Heart left ventricle (tissue), 16 donors: ENCODE measurements around the gene SERPINB2. TPM values are rescaled to one million over a fixed set of nuclear protein-coding genes. Genes with fewer than 3 reads are reported as not detected.

Source experiments
- ATAC-seq, 4 donors: fragments of 200-7000 bp; cut with Tn5 transposase; one replicate each; pipeline ENCODE4 v1.9.1; 2020 to 2022; ENCODE audit warnings: moderate library complexity in 4 of 4, mild to moderate bottlenecking in 3 of 4, moderate number of reproducible peaks in 1 of 4
- DNase-seq, 5 donors: peaks; one replicate each; pipeline ENCODE4 v3.0.0-alpha.2; 2020
- H3K27ac ChIP-seq, 12 donors: fragments of 200-600 bp; sonication (generic) in 4 of 12; one replicate each; pipeline versions ENCODE4 v1.5.0 to v1.8.0; 2016 to 2022; ENCODE audit warnings: mild to moderate bottlenecking in 2 of 12
- H3K27me3 ChIP-seq, 9 donors: fragments of 200-600 bp; sonication (generic) in 2 of 9; one replicate each; pipeline versions ENCODE4 v1.5.1 to v1.8.0; 2016 to 2022; ENCODE audit warnings: mild to moderate bottlenecking in 3 of 9
- H3K36me3 ChIP-seq, 9 donors: fragments of 200-600 bp; sonication (generic) in 2 of 9; one replicate each; pipeline versions ENCODE4 v1.5.0 to v1.8.0; 2018 to 2022; ENCODE audit warnings: mild to moderate bottlenecking in 2 of 9
- H3K4me1 ChIP-seq, 12 donors: fragments of 200-600 bp; sonication (generic) in 4 of 12; one replicate each; pipeline versions ENCODE4 v1.5.0 to v1.8.0; 2016 to 2022; ENCODE audit warnings: mild to moderate bottlenecking in 3 of 12
- H3K4me3 ChIP-seq, 12 donors: fragments of 200-600 bp; sonication (generic) in 4 of 12; one replicate each; pipeline versions ENCODE4 v1.5.0 to v1.8.0; 2017 to 2022; ENCODE audit warnings: mild to moderate bottlenecking in 9 of 12, moderate library complexity in 4 of 12
- H3K9me3 ChIP-seq, 12 donors: fragments of 200-600 bp; sonication (generic) in 4 of 12; one replicate each; pipeline versions ENCODE4 v1.5.0 to v1.8.0; 2016 to 2022; ENCODE audit warnings: mild to moderate bottlenecking in 1 of 12
- POLR2A ChIP-seq, 2 donors: fragments of 450-650 bp; IDR thresholded peaks; one replicate each; pipeline ENCODE4 v1.6.1; 2017; ENCODE audit warnings: antibody characterized with exemption in 2 of 2, mild to moderate bottlenecking in 2 of 2, moderate library complexity in 2 of 2
- WGBS, 4 donors: extraction: QIAGEN DNeasy Blood & Tissue Kit in 2 of 4; methylation state at CpG; one replicate each; pipeline versions ENCODE4 v1.1.5 to v1.1.7; 2013 to 2018; 5-methylcytosine and 5-hydroxymethylcytosine counted together
- intact Hi-C, 10 donors: fragments of 100-400 bp; cut with DNase I; formaldehyde crosslinking; loops; one replicate each; pipeline versions ENCODE4 v1.11.1 to v1.14.2; 2022
- long read RNA-seq, 3 donors: library from polyadenylated mRNA; unstranded; transcript quantifications; one replicate each; pipeline ENCODE4 v2.0.0, GENCODE V29; 2020 to 2021
- polyA plus RNA-seq, 2 donors: library from polyadenylated mRNA; stranded (reverse); fragments of 200-250 nt; gene quantifications; one replicate each; pipeline ENCODE4 v1.2.3, GENCODE V29; 2013
- total RNA-seq, 9 donors: library from RNA; depleted of rRNA in 2 of 9; stranded (reverse); fragments of >200 nt in 2 of 9; fragmentation: NEBNext Ultra II Directional in 3 of 9; extraction: Animal tissue kit (Norgen Biotek cat#: 25700) in 3 of 9; gene quantifications; one replicate each; pipeline versions ENCODE4 v1.1.0 to v1.2.4, GENCODE V29; 2016 to 2023
- TF ChIP-seq, protein P1 (sequence below), 12 donors: fragments of 200-600 bp; sonication (generic) in 4 of 12; IDR thresholded peaks; one replicate each; pipeline versions ENCODE4 v1.5.0 to v1.8.0; 2018 to 2022; ENCODE audit warnings: antibody characterized with exemption in 12 of 12, mild to moderate bottlenecking in 5 of 12
- donor health status: ischemic (EF 13 %, LVEDD 7.1; RV severe dilation, severe dysfunction).
- donor health status: healthy with polysubstance abuse.
- donor health status: DM: no; HTN: yes; CAD: no.
- donor health status: DM: no; HTN: no; CAD: no.
- donor health status: ischemic (EF 25% LVEDD 6.9; RV normal size, moderate dysfunction).
- donor health status: ischemic (EF 25% LVEDD 5.7; RV mildly dilated, moderate dysfunction).
- donor health status: healthy.
- donor health status: DM: yes; HTN: yes; CAD: no.
- donor health status: ischemic (EF 35%, LVEDD 5.7; RV mildly dilated, moderate dysfunction).
- donor health status: nonischemic (EF 11% LVEDD 7.7; RV severe dilation, severe dysfunction).
- donor health status: DM: yes; HTN: yes; CAD: no.
- donor health status: PGD.
- donor health status: ischemic (EF 29% LVEDD 5.4; RV normal size, mild dysfunction).
- donor health status: nonischemic (EF 23%, LVEDD 6.1; RV moderate dilation, normal function).

SERPINB2 gene
- total RNA-seq: 1 to 10 TPM in 1 of 9 donors, under 1 TPM in 3, not detected in 5; 0.27 to 1.2 (median 0.58) TPM
- under 1 TPM in 1 of 2 donors, not detected in 1; 0.10 TPM for polyA plus RNA-seq
- long read RNA-seq, donor 1: 0 reads
- long read RNA-seq, donor 2: 0 reads
- long read RNA-seq, donor 3: 0 reads

- TF ChIP-seq POLR2A (IDR thresholded peaks at IDR 0.05): no peak
- TF ChIP-seq, protein P1, sequence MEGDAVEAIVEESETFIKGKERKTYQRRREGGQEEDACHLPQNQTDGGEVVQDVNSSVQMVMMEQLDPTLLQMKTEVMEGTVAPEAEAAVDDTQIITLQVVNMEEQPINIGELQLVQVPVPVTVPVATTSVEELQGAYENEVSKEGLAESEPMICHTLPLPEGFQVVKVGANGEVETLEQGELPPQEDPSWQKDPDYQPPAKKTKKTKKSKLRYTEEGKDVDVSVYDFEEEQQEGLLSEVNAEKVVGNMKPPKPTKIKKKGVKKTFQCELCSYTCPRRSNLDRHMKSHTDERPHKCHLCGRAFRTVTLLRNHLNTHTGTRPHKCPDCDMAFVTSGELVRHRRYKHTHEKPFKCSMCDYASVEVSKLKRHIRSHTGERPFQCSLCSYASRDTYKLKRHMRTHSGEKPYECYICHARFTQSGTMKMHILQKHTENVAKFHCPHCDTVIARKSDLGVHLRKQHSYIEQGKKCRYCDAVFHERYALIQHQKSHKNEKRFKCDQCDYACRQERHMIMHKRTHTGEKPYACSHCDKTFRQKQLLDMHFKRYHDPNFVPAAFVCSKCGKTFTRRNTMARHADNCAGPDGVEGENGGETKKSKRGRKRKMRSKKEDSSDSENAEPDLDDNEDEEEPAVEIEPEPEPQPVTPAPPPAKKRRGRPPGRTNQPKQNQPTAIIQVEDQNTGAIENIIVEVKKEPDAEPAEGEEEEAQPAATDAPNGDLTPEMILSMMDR (IDR thresholded peaks at IDR 0.05): no peak
- H3K27me3 ChIP-seq: no peaks in the 10 kb centered on the region
- intact Hi-C loops: no loop called here
- H3K36me3 ChIP-seq: no peaks in the 10 kb centered on the region
- no peak for DNase-seq
- 60 to 83% (median 76%) methylated on average over 1 of the region's 1 CpG for WGBS, 4 donors
- H3K4me1 ChIP-seq: peaks cover 0 to 9% (median 0%) of the 10 kb centered on the region in 12 donors
- H3K9me3 ChIP-seq: no peaks in the 10 kb centered on the region
- H3K4me3 ChIP-seq: no peak within 1 kb of the TSS
- no peak within 1 kb of the TSS for H3K27ac ChIP-seq
- no peak for ATAC-seq
Observed at GRCh38 chr18:63887424-63887823, at the start of gene SERPINB2. TSS of gene SERPINB2 (plus strand) at chr18:63887705. CDS start at chr18:63891445, 3,740 bp downstream.

DNA sequence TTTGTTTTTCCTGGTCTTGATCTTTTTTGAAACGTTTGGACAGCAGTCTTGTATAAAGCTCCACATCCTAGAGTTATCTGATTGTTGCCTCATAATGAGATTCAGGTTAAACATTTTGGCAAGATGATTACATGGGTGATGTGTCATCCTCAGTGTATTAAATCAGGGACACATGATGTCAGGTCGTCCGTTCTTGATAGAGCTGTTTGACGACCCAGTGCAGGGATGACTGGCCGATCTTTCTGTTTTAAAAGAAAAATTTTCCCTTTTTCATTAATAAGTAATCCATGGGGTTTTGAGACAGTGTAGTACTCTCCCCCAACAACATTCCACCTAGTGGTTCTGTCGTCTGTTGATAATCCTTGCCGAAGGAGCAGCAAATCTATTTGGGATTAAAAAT, 44.5 kb upstream of the SERPINB2 start:
- DNase-seq: no peak
- Histone ChIP-seq H3K9me3 (no peaks in the 10 kb centered on the region), H3K27me3 (peaks cover 0 to 21% (median 7%) of the 10 kb centered on the region in 9 donors), H3K4me1 (no peaks in the 10 kb centered on the region), H3K36me3 (no peaks in the 10 kb centered on the region), H3K27ac (no peak overlapping the region), H3K4me3 (no peak overlapping the region)
- intact Hi-C loops: loop anchor here in 2 of 10 donors (10.0 kb wide), 1 partner anchor 328 kb away; no protein-coding TSS in a partner anchor
- no peak for TF ChIP-seq POLR2A (IDR thresholded peaks at IDR 0.05)
- TF ChIP-seq, protein P1 (IDR thresholded peaks at IDR 0.05): no peak
- no peak for ATAC-seq
- 65 to 75% (median 68%) methylated on average over 7 of the region's 7 CpGs for WGBS, 4 donors

DNA sequence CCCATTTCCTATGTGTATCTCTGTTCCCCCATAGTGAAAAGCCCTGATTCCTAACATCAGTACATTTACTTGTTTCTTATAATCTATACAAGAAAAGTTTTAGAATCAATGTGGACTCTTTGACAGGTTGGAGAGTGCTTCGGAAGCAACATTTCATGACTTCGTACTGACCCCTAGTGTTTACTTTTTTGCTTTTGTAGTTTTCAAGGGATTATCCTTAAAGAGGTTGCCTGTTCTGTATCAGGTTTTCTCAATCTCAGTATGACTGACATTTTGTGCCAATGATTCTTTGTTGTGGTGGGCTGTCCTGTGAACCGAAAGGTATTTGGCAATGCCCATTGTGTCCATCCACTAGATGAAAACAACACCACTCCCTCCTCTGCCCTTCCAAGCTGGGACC, 43.3 kb upstream of the SERPINB2 start:
- intact Hi-C loops: loop anchor here in 2 of 10 donors (10.0 kb wide), 1 partner anchor 329 kb away; no protein-coding TSS in a partner anchor
- ATAC-seq: no peak
- no peak for TF ChIP-seq POLR2A (IDR thresholded peaks at IDR 0.05)
- TF ChIP-seq, protein P1 (IDR thresholded peaks at IDR 0.05): peak in 7 of 12 donors; percentile 10 to 41 (median 35)
- Histone ChIP-seq H3K27me3 (peaks cover 0 to 21% (median 7%) of the 10 kb centered on the region in 9 donors), H3K4me1 (no peaks in the 10 kb centered on the region), H3K9me3 (no peaks in the 10 kb centered on the region), H3K27ac (no peak overlapping the region), H3K4me3 (no peak overlapping the region), H3K36me3 (no peaks in the 10 kb centered on the region)
- DNase-seq: no peak
- WGBS, 4 donors: 9 to 22% (median 17%) methylated on average over 3 of the region's 3 CpGs

DNA sequence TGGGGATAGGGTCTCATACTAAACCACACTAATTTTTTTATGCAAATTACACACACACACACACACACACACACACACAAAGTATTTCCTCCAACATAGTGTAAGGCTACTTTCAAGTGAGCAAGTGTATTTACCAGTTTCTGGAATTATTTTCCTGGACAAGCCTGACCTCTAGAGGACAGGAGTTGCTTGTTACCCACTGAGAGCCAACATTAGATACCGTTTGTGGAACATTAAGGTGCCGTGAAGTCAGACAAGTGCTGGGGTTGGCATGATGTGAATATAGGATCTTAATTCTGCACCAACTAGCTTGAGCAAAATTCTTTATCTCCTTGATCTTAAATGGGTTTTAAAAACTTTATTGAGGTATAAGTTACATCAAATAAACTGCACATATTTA, 39.3 kb upstream of the SERPINB2 start:
- WGBS, 4 donors: 3 to 4% (median 3%) methylated on average over 2 of the region's 2 CpGs
- H3K27ac ChIP-seq: no peak overlapping the region
- intact Hi-C loops: loop anchor here in 9 of 10 donors (2.0 to 10.0 kb wide), 3 partner anchors 329 to 333 kb away; no protein-coding TSS in a partner anchor
- no peak overlapping the region for H3K4me3 ChIP-seq
- no peaks in the 10 kb centered on the region for H3K36me3 ChIP-seq
- no peak for TF ChIP-seq POLR2A (IDR thresholded peaks at IDR 0.05)
- TF ChIP-seq, protein P1 (IDR thresholded peaks at IDR 0.05): peak in 7 of 12 donors; percentile 21 to 49 (median 38)
- ATAC-seq: no peak
- no peak for DNase-seq
- H3K9me3 ChIP-seq: no peaks in the 10 kb centered on the region
- H3K27me3 ChIP-seq: peaks cover 0 to 6% (median 0%) of the 10 kb centered on the region in 9 donors
- no peaks in the 10 kb centered on the region for H3K4me1 ChIP-seq
